ENCODE data around the gene TMPRSS5. TPM values are rescaled to one million over a fixed set of nuclear protein-coding genes. Genes with fewer than 3 reads are reported as not detected.
"Not testable (repeated sequence)": the region's sequence is repeated elsewhere in the genome, so short reads cannot be mapped to it uniquely, and the experiment has no call there.

TMPRSS5 gene
- total RNA-seq, 1 experiment from 2014 or later: 0.21 TPM

- DNase-seq: peak; percentile 8
- no peak overlapping the region for H3K4me3 ChIP-seq (ENCODE audit: insufficient read depth, low read depth, low read length)
- H3K36me3 ChIP-seq (replicated peaks; ENCODE audit: control insufficient read depth, insufficient read depth, low read length): no peaks in the 10 kb centered on the region
Measured at GRCh38 chr11:113685654-113686359, 20.3 kb downstream of the TMPRSS5 start.

GRCh38 chr11:113684496-113684895 lies 21.6 kb downstream of the TMPRSS5 start:
- no peaks in the 10 kb centered on the region for H3K36me3 ChIP-seq (replicated peaks; ENCODE audit: control insufficient read depth, insufficient read depth, low read length)
- H3K27me3 ChIP-seq (ENCODE audit: control insufficient read depth, insufficient read depth, low read length): no peaks in the 10 kb centered on the region
- H3K4me3 ChIP-seq (ENCODE audit: insufficient read depth, low read depth, low read length): no peak overlapping the region
- DNase-seq: peak; percentile 16

More at GRCh38 chr11:113685654-113686359, 20.3 kb downstream of the TMPRSS5 start:
- no peaks in the 10 kb centered on the region for H3K27me3 ChIP-seq (ENCODE audit: control insufficient read depth, insufficient read depth, low read length)

- Histone ChIP-seq H3K36me3 (replicated peaks; ENCODE audit: control insufficient read depth, insufficient read depth, low read length) (no peaks in the 10 kb centered on the region), H3K4me3 (ENCODE audit: insufficient read depth, low read depth, low read length) (no peak overlapping the region), H3K27me3 (ENCODE audit: control insufficient read depth, insufficient read depth, low read length) (no peaks in the 10 kb centered on the region)
- DNase-seq: no peak
Measured at GRCh38 chr11:113683481-113684046, 22.5 kb downstream of the TMPRSS5 start.

- H3K36me3 ChIP-seq (replicated peaks; ENCODE audit: control insufficient read depth, insufficient read depth, low read length): no peaks in the 10 kb centered on the region
- no peaks in the 10 kb centered on the region for H3K27me3 ChIP-seq (ENCODE audit: control insufficient read depth, insufficient read depth, low read length)
- H3K4me3 ChIP-seq (ENCODE audit: insufficient read depth, low read depth, low read length): no peak overlapping the region
- no peak for DNase-seq
Measured at GRCh38 chr11:113681711-113682413, 24.2 kb downstream of the TMPRSS5 start.

- H3K36me3 ChIP-seq (replicated peaks; ENCODE audit: control insufficient read depth, insufficient read depth, low read length): no peaks in the 10 kb centered on the region
- no peak overlapping the region for H3K4me3 ChIP-seq (ENCODE audit: insufficient read depth, low read depth, low read length)
- DNase-seq: no peak
- no peaks in the 10 kb centered on the region for H3K27me3 ChIP-seq (ENCODE audit: control insufficient read depth, insufficient read depth, low read length)
Measured at GRCh38 chr11:113681282-113681681, 24.8 kb downstream of the TMPRSS5 start.

- H3K27me3 ChIP-seq (ENCODE audit: control insufficient read depth, insufficient read depth, low read length): no peaks in the 10 kb centered on the region
- H3K36me3 ChIP-seq (replicated peaks; ENCODE audit: control insufficient read depth, insufficient read depth, low read length): no peaks in the 10 kb centered on the region
- no peak for DNase-seq
- no peak overlapping the region for H3K4me3 ChIP-seq (ENCODE audit: insufficient read depth, low read depth, low read length)
Measured at GRCh38 chr11:113677685-113678084, 28.4 kb downstream of the TMPRSS5 start.

GRCh38 chr11:113675565-113675964 lies 30.5 kb downstream of the TMPRSS5 start:
- H3K27me3 ChIP-seq (ENCODE audit: control insufficient read depth, insufficient read depth, low read length): no peaks in the 10 kb centered on the region
- DNase-seq: no peak
- H3K36me3 ChIP-seq (replicated peaks; ENCODE audit: control insufficient read depth, insufficient read depth, low read length): no peaks in the 10 kb centered on the region
- no peak overlapping the region for H3K4me3 ChIP-seq (ENCODE audit: insufficient read depth, low read depth, low read length)

GRCh38 chr11:113675003-113675561 lies 31.0 kb downstream of the TMPRSS5 start:
- H3K4me3 ChIP-seq (ENCODE audit: insufficient read depth, low read depth, low read length): no peak overlapping the region

GRCh38 chr11:113674397-113674685 lies 31.8 kb downstream of the TMPRSS5 start:
- H3K36me3 ChIP-seq (replicated peaks; ENCODE audit: control insufficient read depth, insufficient read depth, low read length): no peaks in the 10 kb centered on the region
- H3K4me3 ChIP-seq (ENCODE audit: insufficient read depth, low read depth, low read length): no peak overlapping the region
- no peak for DNase-seq
- no peaks in the 10 kb centered on the region for H3K27me3 ChIP-seq (ENCODE audit: control insufficient read depth, insufficient read depth, low read length)

More at GRCh38 chr11:113675003-113675561, 31.0 kb downstream of the TMPRSS5 start:
- H3K27me3 ChIP-seq (ENCODE audit: control insufficient read depth, insufficient read depth, low read length): no peaks in the 10 kb centered on the region
- DNase-seq: no peak
- no peaks in the 10 kb centered on the region for H3K36me3 ChIP-seq (replicated peaks; ENCODE audit: control insufficient read depth, insufficient read depth, low read length)

- no peaks in the 10 kb centered on the region for H3K27me3 ChIP-seq (ENCODE audit: control insufficient read depth, insufficient read depth, low read length)
- no peak for DNase-seq
- H3K4me3 ChIP-seq (ENCODE audit: insufficient read depth, low read depth, low read length): no peak overlapping the region
- H3K36me3 ChIP-seq (replicated peaks; ENCODE audit: control insufficient read depth, insufficient read depth, low read length): no peaks in the 10 kb centered on the region
Measured at GRCh38 chr11:113673550-113674396, 32.3 kb downstream of the TMPRSS5 start.

- not testable (repeated sequence) for H3K27me3 ChIP-seq (ENCODE audit: control insufficient read depth, insufficient read depth, low read length); H3K36me3 ChIP-seq (replicated peaks; ENCODE audit: control insufficient read depth, insufficient read depth, low read length); DNase-seq; H3K4me3 ChIP-seq (ENCODE audit: insufficient read depth, low read depth, low read length)
Measured at GRCh38 chr11:113671914-113672313, 34.2 kb downstream of the TMPRSS5 start.

- no peak for DNase-seq
- Histone ChIP-seq H3K27me3 (ENCODE audit: control insufficient read depth, insufficient read depth, low read length) (no peaks in the 10 kb centered on the region), H3K36me3 (replicated peaks; ENCODE audit: control insufficient read depth, insufficient read depth, low read length) (no peaks in the 10 kb centered on the region), H3K4me3 (ENCODE audit: insufficient read depth, low read depth, low read length) (no peak overlapping the region)
Measured at GRCh38 chr11:113670831-113671215, 35.3 kb downstream of the TMPRSS5 start.

- Histone ChIP-seq H3K4me3 (ENCODE audit: insufficient read depth, low read depth, low read length) (no peak overlapping the region), H3K27me3 (ENCODE audit: control insufficient read depth, insufficient read depth, low read length) (no peaks in the 10 kb centered on the region), H3K36me3 (replicated peaks; ENCODE audit: control insufficient read depth, insufficient read depth, low read length) (no peaks in the 10 kb centered on the region)
- DNase-seq: no peak
Measured at GRCh38 chr11:113670149-113670830, 35.8 kb downstream of the TMPRSS5 start.

GRCh38 chr11:113668255-113668654 lies 37.9 kb downstream of the TMPRSS5 start:
- no peak for DNase-seq
- Histone ChIP-seq H3K4me3 (ENCODE audit: insufficient read depth, low read depth, low read length) (no peak overlapping the region), H3K36me3 (replicated peaks; ENCODE audit: control insufficient read depth, insufficient read depth, low read length) (no peaks in the 10 kb centered on the region), H3K27me3 (ENCODE audit: control insufficient read depth, insufficient read depth, low read length) (no peaks in the 10 kb centered on the region)
